Measurements from ENCODE around the gene ZNF169.
"Not testable (repeated sequence)": the region's sequence is repeated elsewhere in the genome, so short reads cannot be mapped to it uniquely, and the experiment has no call there.

Gene ZNF169

DNA sequence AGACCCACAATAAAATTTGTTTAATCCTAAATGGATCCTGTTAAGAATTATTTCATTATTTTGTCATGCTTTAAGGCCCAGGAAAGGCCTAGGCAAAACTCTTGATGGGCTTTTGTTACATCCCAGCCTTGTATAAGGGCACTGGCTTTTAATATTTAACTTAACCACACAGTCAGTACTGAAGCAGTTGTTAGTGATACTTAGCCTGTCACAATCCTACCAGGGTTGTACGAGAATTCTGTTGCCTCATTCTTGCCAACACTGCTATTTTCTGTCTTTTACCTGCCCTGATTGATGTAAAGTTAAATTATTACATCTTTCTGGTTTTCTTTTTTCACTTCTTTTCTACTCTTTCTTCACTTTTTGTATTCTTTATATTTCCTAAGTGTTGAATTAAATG lies 10.9 kb downstream of the ZNF169 start:
- TF ChIP-seq, protein P1, sequence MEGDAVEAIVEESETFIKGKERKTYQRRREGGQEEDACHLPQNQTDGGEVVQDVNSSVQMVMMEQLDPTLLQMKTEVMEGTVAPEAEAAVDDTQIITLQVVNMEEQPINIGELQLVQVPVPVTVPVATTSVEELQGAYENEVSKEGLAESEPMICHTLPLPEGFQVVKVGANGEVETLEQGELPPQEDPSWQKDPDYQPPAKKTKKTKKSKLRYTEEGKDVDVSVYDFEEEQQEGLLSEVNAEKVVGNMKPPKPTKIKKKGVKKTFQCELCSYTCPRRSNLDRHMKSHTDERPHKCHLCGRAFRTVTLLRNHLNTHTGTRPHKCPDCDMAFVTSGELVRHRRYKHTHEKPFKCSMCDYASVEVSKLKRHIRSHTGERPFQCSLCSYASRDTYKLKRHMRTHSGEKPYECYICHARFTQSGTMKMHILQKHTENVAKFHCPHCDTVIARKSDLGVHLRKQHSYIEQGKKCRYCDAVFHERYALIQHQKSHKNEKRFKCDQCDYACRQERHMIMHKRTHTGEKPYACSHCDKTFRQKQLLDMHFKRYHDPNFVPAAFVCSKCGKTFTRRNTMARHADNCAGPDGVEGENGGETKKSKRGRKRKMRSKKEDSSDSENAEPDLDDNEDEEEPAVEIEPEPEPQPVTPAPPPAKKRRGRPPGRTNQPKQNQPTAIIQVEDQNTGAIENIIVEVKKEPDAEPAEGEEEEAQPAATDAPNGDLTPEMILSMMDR (conservative IDR thresholded peaks at IDR 0.05; ENCODE audit: low read length) = no peak
- no peak for TF ChIP-seq EZH2phosphoT487 (IDR thresholded peaks at IDR 0.05; ENCODE audit: borderline replicate concordance)
- H4K20me1 ChIP-seq (ENCODE audit: insufficient read depth, low read length, poor library complexity, severe bottlenecking) = no peaks in the 10 kb centered on the region
- no peak overlapping the region for H2AFZ ChIP-seq (ENCODE audit: low read length)
- no peaks in the 10 kb centered on the region for H3K9me2 ChIP-seq (replicated peaks; ENCODE audit: low read depth, low read length)
- peaks cover 3% of the 10 kb centered on the region for H3K4me1 ChIP-seq (ENCODE audit: insufficient read depth, low read length, poor library complexity, severe bottlenecking)
- H3K79me2 ChIP-seq (ENCODE audit: insufficient read depth, low read length) = peaks cover 5% of the 10 kb centered on the region; the same call in 1 of the 2 replicates
- no peaks in the 10 kb centered on the region for H3F3A ChIP-seq (ENCODE audit: low read depth)
- H3K4me3 ChIP-seq (ENCODE audit: low read length, poor library complexity, severe bottlenecking) = no peak overlapping the region
- H3K36me3 ChIP-seq (ENCODE audit: insufficient read depth, low read length) = no peaks in the 10 kb centered on the region
- H3K4me2 ChIP-seq (ENCODE audit: low read depth, low read length, poor library complexity, severe bottlenecking) = no peak overlapping the region
- no peaks in the 10 kb centered on the region for H3K27me3 ChIP-seq (ENCODE audit: insufficient read depth, low read length, poor library complexity, severe bottlenecking)
- H3K9me3 ChIP-seq (ENCODE audit: insufficient read depth, low read depth, low read length) = no peaks in the 10 kb centered on the region
- H3K9ac ChIP-seq (ENCODE audit: low read depth, low read length, poor library complexity, severe bottlenecking) = no peak overlapping the region

DNA sequence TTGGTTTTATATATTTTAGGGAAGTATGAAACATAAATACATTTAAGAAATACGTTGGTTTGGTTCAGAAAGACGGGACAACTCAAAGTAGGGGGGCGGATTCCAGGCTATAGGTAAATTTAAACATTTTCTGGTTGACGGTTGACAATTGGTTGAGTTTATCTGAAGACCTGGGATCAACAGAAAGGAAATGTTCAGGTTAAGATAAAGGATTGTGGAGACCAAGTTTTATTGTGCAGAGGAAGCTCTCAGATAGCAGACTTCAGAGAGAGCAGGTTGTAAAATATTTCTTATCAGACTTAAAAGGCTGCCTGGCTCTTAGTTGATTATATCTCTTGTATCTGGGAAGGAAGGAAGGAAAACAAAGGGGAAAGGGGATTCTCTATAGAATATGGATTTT lies 17.9 kb downstream of the ZNF169 start:
- Histone ChIP-seq H3K36me3 (ENCODE audit: insufficient read depth, low read length) (peaks cover 18% of the 10 kb centered on the region; the same call in 1 of the 2 replicates), H3K4me1 (ENCODE audit: insufficient read depth, low read length, poor library complexity, severe bottlenecking) (peaks cover 21% of the 10 kb centered on the region), H3K4me2 (ENCODE audit: low read depth, low read length, poor library complexity, severe bottlenecking) (peak overlapping the region; percentile 25)
- H4K20me1 ChIP-seq (ENCODE audit: insufficient read depth, low read length, poor library complexity, severe bottlenecking); H3K9ac ChIP-seq (ENCODE audit: low read depth, low read length, poor library complexity, severe bottlenecking); H3K9me3 ChIP-seq (ENCODE audit: insufficient read depth, low read depth, low read length); H3K79me2 ChIP-seq (ENCODE audit: insufficient read depth, low read length); H2AFZ ChIP-seq (ENCODE audit: low read length); H3K27me3 ChIP-seq (ENCODE audit: insufficient read depth, low read length, poor library complexity, severe bottlenecking); H3F3A ChIP-seq (ENCODE audit: low read depth); H3K9me2 ChIP-seq (replicated peaks; ENCODE audit: low read depth, low read length); H3K4me3 ChIP-seq (ENCODE audit: low read length, poor library complexity, severe bottlenecking): not testable (repeated sequence)

DNA sequence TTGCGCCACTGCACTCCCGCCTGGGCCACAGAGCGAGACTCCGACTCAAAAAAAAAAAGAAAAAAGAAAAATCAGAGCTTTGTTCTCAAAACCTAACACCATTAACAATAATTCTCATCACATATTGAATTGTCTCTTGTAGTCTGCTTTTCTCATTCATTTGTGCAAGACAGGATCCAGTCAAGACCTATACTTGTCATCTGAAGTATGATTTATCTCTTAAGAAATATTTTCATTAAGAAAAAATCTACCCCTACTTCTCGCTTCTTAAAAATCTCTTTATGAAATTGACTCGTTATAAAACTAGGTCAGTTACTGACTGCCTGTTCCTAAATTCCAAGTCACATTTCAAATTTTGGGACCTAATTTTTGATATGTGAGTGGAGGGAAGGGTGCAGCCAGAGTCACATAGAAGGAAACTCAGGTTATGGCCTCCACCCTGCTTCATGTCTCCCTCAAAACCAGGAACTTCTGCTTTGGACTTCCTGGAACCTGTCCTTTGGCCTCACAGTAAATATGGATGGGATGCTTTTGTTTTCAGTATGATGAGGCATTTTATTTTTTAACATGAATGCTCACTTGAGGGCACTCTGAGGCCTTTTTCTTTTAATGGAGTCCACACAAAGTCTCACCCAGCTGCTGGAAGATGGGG lies 18.9 kb downstream of the ZNF169 start:
- peaks cover 21% of the 10 kb centered on the region for H3K4me1 ChIP-seq (ENCODE audit: insufficient read depth, low read length, poor library complexity, severe bottlenecking)
- H3K27me3 ChIP-seq (ENCODE audit: insufficient read depth, low read length, poor library complexity, severe bottlenecking) = no peaks in the 10 kb centered on the region
- H3K4me3 ChIP-seq (ENCODE audit: low read length, poor library complexity, severe bottlenecking) = no peak overlapping the region
- peaks cover 8% of the 10 kb centered on the region; the same call in 1 of the 2 replicates for H3K79me2 ChIP-seq (ENCODE audit: insufficient read depth, low read length)
- H4K20me1 ChIP-seq (ENCODE audit: insufficient read depth, low read length, poor library complexity, severe bottlenecking) = no peaks in the 10 kb centered on the region
- H3F3A ChIP-seq (ENCODE audit: low read depth) = no peaks in the 10 kb centered on the region
- no peak for TF ChIP-seq EZH2phosphoT487 (IDR thresholded peaks at IDR 0.05; ENCODE audit: borderline replicate concordance)
- TF ChIP-seq, protein P1 (conservative IDR thresholded peaks at IDR 0.05; ENCODE audit: low read length) = no peak
- peaks cover 18% of the 10 kb centered on the region; the same call in 1 of the 2 replicates for H3K36me3 ChIP-seq (ENCODE audit: insufficient read depth, low read length)
- H3K9ac ChIP-seq (ENCODE audit: low read depth, low read length, poor library complexity, severe bottlenecking) = no peak overlapping the region
- no peak overlapping the region for H2AFZ ChIP-seq (ENCODE audit: low read length)
- no peaks in the 10 kb centered on the region for H3K9me2 ChIP-seq (replicated peaks; ENCODE audit: low read depth, low read length)
- H3K4me2 ChIP-seq (ENCODE audit: low read depth, low read length, poor library complexity, severe bottlenecking) = no peak overlapping the region
- peaks cover 7% of the 10 kb centered on the region; the same call in 1 of the 2 replicates for H3K9me3 ChIP-seq (ENCODE audit: insufficient read depth, low read depth, low read length)

All from Loucy (cell line).